Glutamatergic neuron (in vitro differentiated cells): Measurements from ENCODE around the gene RAB3D. TPM values are rescaled to one million over a fixed set of nuclear protein-coding genes. Genes with fewer than 3 reads are reported as not detected.

Source experiments
- DNase-seq: peaks from one replicate; pipeline ENCODE4 v3.0.0; 2022
- H3K27ac Mint-ChIP-seq: one replicate; pipeline ENCODE4 v1.8.0; 2020; ENCODE audit warnings: mild to moderate bottlenecking, mixed read lengths, inconsistent platforms; ENCODE audit not compliant: unreplicated experiment
- H3K27me3 Mint-ChIP-seq: one replicate; pipeline ENCODE4 v1.8.0; 2020; ENCODE audit warnings: mild to moderate bottlenecking, moderate library complexity, mixed read lengths, inconsistent platforms; ENCODE audit not compliant: unreplicated experiment
- H3K36me3 Mint-ChIP-seq: one replicate; pipeline ENCODE4 v1.8.0; 2020; ENCODE audit warnings: mild to moderate bottlenecking, mixed read lengths, inconsistent platforms; ENCODE audit not compliant: unreplicated experiment
- H3K4me1 Mint-ChIP-seq: one replicate; pipeline ENCODE4 v1.8.0; 2020; ENCODE audit warnings: mild to moderate bottlenecking, low read depth, mixed read lengths, inconsistent platforms; ENCODE audit not compliant: unreplicated experiment
- H3K4me3 Mint-ChIP-seq: one replicate; pipeline ENCODE4 v1.8.0; 2020; ENCODE audit warnings: mild to moderate bottlenecking, mixed read lengths, inconsistent platforms; ENCODE audit not compliant: unreplicated experiment
- H3K9me3 Mint-ChIP-seq: one replicate; pipeline ENCODE4 v1.8.0; 2020; ENCODE audit warnings: mild to moderate bottlenecking, moderate library complexity, mixed read lengths, inconsistent platforms; ENCODE audit not compliant: unreplicated experiment
- CTCF ChIP-seq: fragments of 200-600 bp; sonication (generic); IDR thresholded peaks from one replicate; pipeline ENCODE4 v1.5.0; 2021; ENCODE audit not compliant: partially characterized antibody, unreplicated experiment
- total RNA-seq: library from RNA; stranded (reverse); fragmentation: NEBNext Ultra II Directional; extraction: Animal tissue kit (Norgen Biotek cat#: 25700); gene quantifications from one replicate; pipeline ENCODE4 v1.2.1, GENCODE V29; 2021; ENCODE audit not compliant: unreplicated experiment

Gene RAB3D
- total RNA-seq, 1 donor from 2014 or later: 130 TPM

GRCh38 chr19:11279505-11280236, 59.8 kb downstream of the RAB3D start:
- Mint-ChIP-seq H3K9me3 (peaks cover 12% of the 10 kb centered on the region), H3K27ac (no peak overlapping the region), H3K27me3 (peaks cover 7% of the 10 kb centered on the region), H3K4me3 (no peak overlapping the region), H3K36me3 (peaks cover 4% of the 10 kb centered on the region), H3K4me1 (peaks cover 5% of the 10 kb centered on the region)
- no peak for DNase-seq
- TF ChIP-seq CTCF: no peak

GRCh38 chr19:11278670-11279069, 60.8 kb downstream of the RAB3D start:
- peaks cover 4% of the 10 kb centered on the region for H3K36me3 Mint-ChIP-seq
- peaks cover 5% of the 10 kb centered on the region for H3K4me1 Mint-ChIP-seq
- no peak overlapping the region for H3K4me3 Mint-ChIP-seq
- no peak overlapping the region for H3K27ac Mint-ChIP-seq
- no peak for TF ChIP-seq CTCF
- no peak for DNase-seq
- H3K27me3 Mint-ChIP-seq: peaks cover 7% of the 10 kb centered on the region
- peaks cover 12% of the 10 kb centered on the region for H3K9me3 Mint-ChIP-seq

GRCh38 chr19:11274533-11275086, 64.8 kb downstream of the RAB3D start:
- DNase-seq: no peak

GRCh38 chr19:11273989-11274388, 65.5 kb downstream of the RAB3D start:
- H3K36me3 Mint-ChIP-seq: peaks cover 4% of the 10 kb centered on the region
- TF ChIP-seq CTCF: no peak
- no peak for DNase-seq
- H3K4me1 Mint-ChIP-seq: peaks cover 8% of the 10 kb centered on the region
- peaks cover 6% of the 10 kb centered on the region for H3K27me3 Mint-ChIP-seq
- no peak overlapping the region for H3K4me3 Mint-ChIP-seq
- H3K27ac Mint-ChIP-seq: no peak overlapping the region
- peaks cover 11% of the 10 kb centered on the region for H3K9me3 Mint-ChIP-seq

More at GRCh38 chr19:11274533-11275086, 64.8 kb downstream of the RAB3D start:
- Mint-ChIP-seq H3K36me3 (peaks cover 4% of the 10 kb centered on the region), H3K27ac (peak overlapping the region; percentile 19), H3K4me1 (peaks cover 5% of the 10 kb centered on the region), H3K4me3 (peak overlapping the region; percentile 12), H3K27me3 (peaks cover 6% of the 10 kb centered on the region), H3K9me3 (peaks cover 8% of the 10 kb centered on the region)
- TF ChIP-seq CTCF: no peak

GRCh38 chr19:11273296-11273695, 66.2 kb downstream of the RAB3D start:
- no peak overlapping the region for H3K27ac Mint-ChIP-seq
- peaks cover 12% of the 10 kb centered on the region for H3K4me1 Mint-ChIP-seq
- peaks cover 8% of the 10 kb centered on the region for H3K9me3 Mint-ChIP-seq

More at GRCh38 chr19:11273296-11273695, 66.2 kb downstream of the RAB3D start:
- DNase-seq: no peak
- no peak for TF ChIP-seq CTCF
- peaks cover 4% of the 10 kb centered on the region for H3K36me3 Mint-ChIP-seq
- peak overlapping the region; percentile 34 for H3K4me3 Mint-ChIP-seq
- peaks cover 9% of the 10 kb centered on the region for H3K27me3 Mint-ChIP-seq
